SH-SY5Y (cell line): ENCODE measurements around the gene LRRC17.

ENCODE experiments used
- GATA2 ChIP-seq: IDR thresholded peaks from 2 replicates; pipeline ENCODE4 v1.6.1; 2011; ENCODE audit warnings: mild to moderate bottlenecking, low read depth, low read length
- GATA3 ChIP-seq: IDR thresholded peaks from 2 replicates; pipeline ENCODE4 v1.6.1; 2011; ENCODE audit warnings: low read depth, mild to moderate bottlenecking, low read length, moderate library complexity

LRRC17 gene

DNA sequence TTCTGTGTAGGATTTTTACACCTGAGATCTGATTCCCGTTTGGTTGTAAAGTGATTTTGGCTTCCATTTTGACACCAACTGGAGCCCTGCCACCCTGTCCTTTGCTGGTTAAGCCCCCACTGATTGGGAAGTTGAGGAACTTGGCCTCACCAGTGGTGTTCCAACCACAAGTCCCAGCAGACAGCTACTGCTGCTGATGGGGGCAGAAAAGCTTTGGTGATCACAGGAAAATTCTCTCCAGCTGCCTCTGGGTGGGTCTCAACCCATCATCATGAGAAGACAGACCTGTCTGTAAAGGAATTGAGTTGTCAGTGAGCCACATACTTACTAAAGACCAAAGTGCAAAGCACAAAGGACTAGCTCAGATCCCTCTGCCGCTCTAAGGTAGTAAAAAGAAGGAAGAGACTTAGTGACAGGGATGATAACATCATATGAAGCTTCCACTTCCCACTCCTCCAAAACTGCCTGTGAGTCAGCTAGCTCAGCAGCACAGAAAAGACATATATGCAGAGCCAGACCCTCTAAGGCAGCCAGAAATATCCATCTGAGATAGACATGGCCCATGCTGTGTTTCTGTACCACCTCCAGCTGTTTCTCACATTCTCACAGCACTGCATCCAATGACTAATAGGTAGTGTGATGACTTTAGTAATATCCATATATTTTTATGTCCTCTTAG is 22.4 kb upstream of the LRRC17 start:
- no peak for TF ChIP-seq GATA3
- no peak for TF ChIP-seq GATA2

DNA sequence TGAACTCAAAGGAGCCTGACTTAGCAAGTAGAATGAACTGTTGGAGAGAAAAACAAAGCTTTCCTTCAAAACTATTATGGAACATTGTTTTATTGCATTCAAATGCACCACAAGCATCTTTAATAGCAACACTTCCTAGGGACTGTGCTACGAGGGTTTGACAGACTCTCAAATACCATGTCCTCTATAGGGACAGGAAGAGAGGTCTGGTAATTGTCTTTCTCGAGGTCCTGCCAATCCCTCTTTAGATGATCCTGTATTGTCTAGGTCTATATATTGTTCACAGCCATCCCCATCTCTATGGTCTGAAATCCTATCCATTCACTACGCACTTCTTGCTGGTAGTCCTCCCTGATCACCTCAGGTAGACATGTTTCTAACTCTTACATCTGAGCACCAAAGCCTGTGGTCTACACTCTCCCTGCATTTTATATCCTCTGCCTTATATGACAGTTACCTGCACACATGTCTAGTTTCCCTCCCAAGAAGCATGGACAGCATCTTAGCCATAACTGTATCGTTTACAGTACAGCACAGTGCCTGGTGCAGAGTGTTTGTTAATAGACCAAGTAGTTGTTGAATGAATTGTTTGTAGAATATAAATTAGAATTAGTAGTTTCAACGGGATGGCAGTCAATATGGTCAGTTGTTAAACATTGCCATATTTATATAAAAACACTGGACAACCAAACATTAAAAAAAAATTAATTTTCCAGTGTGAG is 21.7 kb upstream of the LRRC17 start:
- TF ChIP-seq GATA3 = no peak
- TF ChIP-seq GATA2 = no peak

DNA sequence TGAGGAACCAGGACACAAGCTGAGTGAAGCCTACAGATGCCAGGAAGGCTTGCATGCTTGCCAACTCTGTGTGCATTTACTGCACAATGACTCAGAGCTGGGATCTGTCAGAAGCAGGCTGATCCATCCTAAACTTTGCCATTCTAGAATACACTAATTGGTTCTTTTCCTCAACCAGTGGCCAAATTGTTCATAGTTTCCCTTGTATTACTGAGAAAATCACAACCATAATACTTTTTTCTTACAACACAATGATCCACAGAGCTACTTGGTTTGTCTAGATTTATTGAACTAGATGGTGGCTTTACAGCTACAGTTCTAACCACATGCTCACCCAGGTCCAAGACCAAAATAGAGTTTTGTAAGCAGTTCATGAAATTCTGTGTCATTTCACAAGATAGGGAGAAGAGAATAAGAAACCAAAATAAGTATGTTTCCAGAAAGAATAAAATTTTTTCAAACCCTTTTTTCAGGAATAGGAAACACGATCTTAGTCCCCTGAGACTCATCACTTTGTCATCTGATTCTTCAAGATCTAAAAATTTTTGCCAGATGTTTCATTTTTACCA is 21.0 kb upstream of the LRRC17 start:
- TF ChIP-seq GATA2 (no peak), GATA3 (no peak)

- TF ChIP-seq GATA3 (no peak), GATA2 (no peak)
Measured at GRCh38 chr7:102892631-102893278, 20.0 kb upstream of the LRRC17 start.

DNA sequence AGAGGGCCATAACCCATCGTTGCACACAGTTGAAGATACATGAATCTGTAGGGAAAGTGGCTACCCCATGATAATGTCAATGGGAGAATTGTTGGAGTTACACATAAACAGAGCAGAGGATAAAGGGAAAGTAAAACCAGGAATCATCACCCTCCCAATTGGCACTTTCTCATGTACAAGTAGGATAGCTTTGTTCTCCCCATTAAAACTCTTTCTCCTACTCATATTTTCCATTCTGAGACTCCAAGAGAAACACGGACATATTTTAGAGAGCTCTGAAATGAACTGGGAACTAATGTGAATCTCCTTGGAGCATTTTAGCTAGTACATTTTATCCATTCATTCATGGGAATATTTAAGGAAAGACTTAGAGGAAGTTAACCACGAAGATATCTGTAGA is 17.2 kb upstream of the LRRC17 start:
- TF ChIP-seq GATA2 (no peak), GATA3 (no peak)

- TF ChIP-seq GATA2 = no peak
- no peak for TF ChIP-seq GATA3
Measured at GRCh38 chr7:102896585-102896984, 16.2 kb upstream of the LRRC17 start.

DNA sequence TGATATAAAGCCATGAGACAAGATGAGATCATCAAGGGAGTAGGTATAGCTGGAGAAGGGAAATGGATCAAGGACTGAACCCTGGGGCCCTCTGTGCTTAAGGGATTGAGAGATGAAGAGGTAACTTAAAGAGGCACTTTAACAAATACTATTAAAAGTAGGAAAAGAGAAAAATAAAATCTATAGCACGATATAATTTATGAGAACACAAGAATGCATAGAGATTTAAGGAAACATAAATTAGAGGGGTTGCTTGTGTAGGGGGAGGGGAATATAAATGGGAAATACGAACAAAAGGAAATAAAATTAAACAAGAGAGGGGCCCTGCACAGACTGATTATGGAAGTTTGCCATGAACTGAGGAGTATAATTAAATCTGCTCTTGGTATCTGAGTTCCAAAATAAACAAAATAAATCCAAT is 15.6 kb upstream of the LRRC17 start:
- TF ChIP-seq GATA2 (no peak), GATA3 (no peak)

DNA sequence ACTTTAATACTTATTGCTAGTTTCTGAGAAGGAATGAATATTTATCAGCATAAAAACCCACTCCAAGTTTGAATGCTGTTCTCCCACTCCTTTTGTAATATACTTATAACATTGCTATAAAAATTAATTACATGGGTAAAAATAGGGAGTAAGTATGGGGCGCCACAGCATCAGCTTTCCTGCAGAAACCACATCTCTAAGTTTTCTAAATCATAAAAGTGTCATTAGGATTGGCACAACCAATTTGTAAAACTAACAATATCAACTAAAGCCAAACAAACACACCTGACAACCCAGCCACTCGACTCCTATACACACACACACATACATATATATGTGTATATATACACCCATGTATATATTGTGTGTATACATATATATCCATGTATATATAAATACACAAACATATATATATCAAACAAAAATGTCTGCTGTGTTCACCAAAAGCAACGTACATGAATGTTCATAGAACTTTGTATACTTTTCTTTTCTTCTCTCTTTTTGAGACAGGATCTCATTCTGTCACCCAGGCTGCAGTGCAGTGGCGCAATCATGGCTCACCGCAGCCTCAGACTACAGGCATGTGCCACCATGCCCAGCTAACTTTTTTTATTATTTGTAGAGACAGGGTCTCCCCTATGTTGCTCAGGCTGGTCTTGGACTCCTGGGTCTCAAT is 14.8 kb upstream of the LRRC17 start:
- TF ChIP-seq GATA3 (no peak), GATA2 (no peak)

DNA sequence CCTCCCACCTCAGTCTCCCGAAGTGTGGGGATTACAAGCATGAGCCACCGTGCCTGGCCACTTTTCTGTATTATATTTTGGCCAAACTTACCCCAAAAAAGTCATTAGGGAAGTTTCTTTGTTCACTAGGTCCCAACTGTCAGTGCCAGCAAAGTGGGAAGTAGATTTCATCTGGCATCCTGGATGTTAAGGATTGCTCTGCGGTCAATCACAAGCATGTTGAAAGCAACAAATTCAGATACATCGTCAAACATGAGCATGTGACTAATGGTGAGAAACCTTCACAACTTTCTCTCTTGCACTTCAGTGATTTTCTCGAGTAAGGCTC is 14.3 kb upstream of the LRRC17 start:
- TF ChIP-seq GATA3 (no peak), GATA2 (no peak)

GRCh38 chr7:102908676-102909075 is 4.1 kb upstream of the LRRC17 start:
- TF ChIP-seq GATA3 (no peak), GATA2 (no peak)

DNA sequence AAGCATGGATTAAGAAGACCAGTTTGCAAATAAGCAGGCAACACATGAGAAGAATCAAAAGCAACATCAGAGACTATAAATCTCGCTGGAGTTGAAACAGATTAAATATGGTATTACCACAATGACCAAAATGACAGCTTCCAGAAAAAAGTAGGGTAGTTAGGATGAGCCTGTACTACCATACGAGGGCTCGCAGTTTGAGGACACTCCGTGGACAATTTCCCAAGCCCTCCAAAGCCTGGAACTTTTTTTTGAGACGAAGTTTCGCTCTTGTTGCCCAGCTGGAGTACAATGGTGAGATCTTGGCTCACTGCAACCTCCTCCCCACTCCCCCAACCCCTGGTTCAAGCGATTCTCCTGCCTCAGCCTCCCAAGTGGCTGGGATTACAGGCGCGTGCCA is 1.0 kb downstream of the LRRC17 start:
- TF ChIP-seq GATA2 = no peak

DNA sequence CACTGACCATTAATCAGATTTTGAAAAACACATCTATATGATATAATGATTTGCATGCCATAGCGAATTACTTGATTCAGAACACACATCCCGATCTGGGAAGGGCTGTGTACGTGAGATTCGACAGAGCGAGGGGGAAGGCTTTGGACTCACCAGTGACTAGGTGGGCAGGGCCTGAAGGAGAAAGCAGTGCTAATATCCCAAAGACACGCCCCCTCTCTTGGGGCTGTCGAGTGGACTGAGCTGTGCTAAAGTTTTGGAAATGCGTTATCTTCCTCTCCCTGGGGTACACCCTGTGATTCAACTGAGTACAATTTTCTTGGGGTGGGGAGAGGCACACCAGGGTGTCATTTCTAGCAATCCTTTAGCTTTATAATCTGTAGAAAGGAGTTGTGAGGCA is 1.8 kb downstream of the LRRC17 start:
- TF ChIP-seq GATA2 (no peak), GATA3 (no peak)

DNA sequence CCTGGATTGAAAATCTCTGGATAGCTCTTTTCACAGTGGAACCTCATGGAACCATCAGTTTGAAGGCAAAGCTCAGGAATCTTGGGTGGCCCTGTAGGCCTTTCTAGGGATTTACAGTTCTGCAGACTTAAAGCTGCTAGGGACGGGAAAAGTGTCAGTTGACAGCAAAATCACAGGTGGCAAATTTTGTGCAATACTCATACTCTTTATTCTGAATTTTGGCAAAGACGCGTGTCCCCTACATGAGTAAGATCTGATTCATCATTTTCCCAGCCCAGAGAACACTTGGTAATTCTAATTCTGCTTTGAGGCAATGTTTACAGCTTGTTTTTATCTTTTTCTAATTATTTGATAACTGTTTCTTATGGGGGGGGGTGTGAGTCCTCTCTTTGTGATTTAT is 3.6 kb downstream of the LRRC17 start:
- TF ChIP-seq GATA3 (no peak), GATA2 (no peak)

GRCh38 chr7:102916881-102917280 is 4.1 kb downstream of the LRRC17 start:
- no peak for TF ChIP-seq GATA2
- no peak for TF ChIP-seq GATA3
